HG03565 (cell line): ENCODE data around the gene KRTAP5-5.

Source experiments
- ATAC-seq: cut with Tn5 transposase; IDR thresholded peaks from one replicate; pipeline ENCODE4 v1.9.1; 2021; ENCODE audit warnings: mild to moderate bottlenecking, moderate library complexity; ENCODE audit not compliant: unreplicated experiment

KRTAP5-5 gene

GRCh38 chr11:1674173-1675131 is 44.9 kb downstream of the KRTAP5-5 start:
- no peak for ATAC-seq

GRCh38 chr11:1675536-1676228 is 46.1 kb downstream of the KRTAP5-5 start:
- no peak for ATAC-seq

GRCh38 chr11:1676229-1676740 is 46.7 kb downstream of the KRTAP5-5 start:
- no peak for ATAC-seq

- no peak for ATAC-seq
Measured at GRCh38 chr11:1679881-1680280, 50.3 kb downstream of the KRTAP5-5 start.
